Smooth muscle cell of the umbilical artery (primary cell): ENCODE data around the gene GIMAP8. TPM values are rescaled to one million over a fixed set of nuclear protein-coding genes. Genes with fewer than 3 reads are reported as not detected.

Source experiments
- total RNA-seq: library from RNA; depleted of rRNA; stranded (reverse); fragments of >200 nt; gene quantifications from 2 replicates; pipeline ENCODE4 v1.2.3, GENCODE V29; 2014

Gene GIMAP8
- under 0.01 TPM in 1 of 2 replicates, not detected in the other for total RNA-seq

GRCh38 chr7:150450491-150451001 is at the start of gene GIMAP8:
GIMAP8 (plus strand) TSS chr7:150450630; CDS start chr7:150466699, 16,069 bp downstream.

GRCh38 chr7:150514748-150515222 is 64.4 kb downstream of the GIMAP8 start, which contains the start of gene GIMAP7:
GIMAP7 (plus strand) TSS chr7:150514872; CDS start chr7:150519975, 5,103 bp downstream.

Other genes with a start within 250 kb of the GIMAP8 start
- gene LRRC61, start 127.3 kb upstream of the GIMAP8 start, total RNA-seq = 1.8 and 2.2 TPM in 2 replicates
- 1.2 TPM in 2 replicates for gene ACTR3C, start 127.1 kb upstream of the GIMAP8 start, total RNA-seq
- gene RARRES2, start 109.0 kb upstream of the GIMAP8 start, total RNA-seq = 2.7 TPM in 1 of 2 replicates, not detected in the other
- gene REPIN1, start 81.8 kb upstream of the GIMAP8 start, total RNA-seq = 48.4 and 87.7 TPM in 2 replicates
- gene ZNF775, start 71.3 kb upstream of the GIMAP8 start, total RNA-seq = 5.6 and 5.9 TPM in 2 replicates
- gene GIMAP7, start 64.2 kb downstream of the GIMAP8 start, total RNA-seq = not detected in 2 replicates
- 0.23 and 0.59 TPM in 2 replicates for gene GIMAP4, start 116.8 kb downstream of the GIMAP8 start, total RNA-seq
- gene GIMAP6, start 181.8 kb downstream of the GIMAP8 start, total RNA-seq = 0.05 and 0.30 TPM in 2 replicates
- gene GIMAP2, start 235.1 kb downstream of the GIMAP8 start, total RNA-seq = under 0.01 TPM in 1 of 2 replicates, not detected in the other